MCF 10A (cell line): ENCODE results near the gene MMP14. TPM values are rescaled to one million over a fixed set of nuclear protein-coding genes. Genes with fewer than 3 reads are reported as not detected.

Experiments
- BruUV-seq: library from RNA; stranded (reverse); fragments of 400-500 nt; replicated peaks from 2 replicates; lab custom pipeline; 2021; lab: Mats Ljungman, UMichigan
- CTCF ChIA-PET: fragments of 300-600 bp; sonication (Branson Sonifier 250); formaldehyde crosslinking; extraction: SDS; loops from one replicate; lab custom pipeline; 2021; ENCODE audit warnings: antibody characterized with exemption, inconsistent platforms; lab: Yijun Ruan, JAX
- POLR2A ChIA-PET: fragments of 300-600, 350-650 bp; sonication (Branson Sonifier 250); formaldehyde crosslinking; extraction: SDS; loops from one replicate; lab custom pipeline; 2020; ENCODE audit warnings: antibody characterized with exemption, inconsistent platforms; lab: Yijun Ruan, JAX
- DNase-seq: peaks from one replicate; pipeline ENCODE4 v3.0.0-alpha.2; 2018; ENCODE audit not compliant: unreplicated experiment
- H3K27ac Mint-ChIP-seq: one replicate; pipeline ENCODE4 v1.8.0; 2022; ENCODE audit warnings: mild to moderate bottlenecking, low read depth, mixed read lengths; ENCODE audit not compliant: unreplicated experiment
- H3K27me3 Mint-ChIP-seq: one replicate; pipeline ENCODE4 v1.8.0; 2022; ENCODE audit warnings: mixed read lengths; ENCODE audit not compliant: insufficient read depth, unreplicated experiment
- H3K36me3 Mint-ChIP-seq: one replicate; pipeline ENCODE4 v1.8.0; 2022; ENCODE audit warnings: mild to moderate bottlenecking, moderate library complexity, mixed read lengths; ENCODE audit not compliant: insufficient read depth, unreplicated experiment
- H3K4me1 Mint-ChIP-seq: one replicate; pipeline ENCODE4 v1.8.0; 2022; ENCODE audit warnings: mixed read lengths; ENCODE audit not compliant: insufficient read depth, unreplicated experiment
- H3K4me3 Mint-ChIP-seq: one replicate; pipeline ENCODE4 v1.8.0; 2022; ENCODE audit warnings: mild to moderate bottlenecking, moderate library complexity, mixed read lengths; ENCODE audit not compliant: unreplicated experiment
- H3K9me3 Mint-ChIP-seq: one replicate; pipeline ENCODE4 v1.8.0; 2022; ENCODE audit warnings: mixed read lengths; ENCODE audit not compliant: unreplicated experiment
- intact Hi-C: fragments of 100-400 bp; cut with micrococcal nuclease; formaldehyde crosslinking; loops from 2 replicates; pipeline ENCODE4 v1.14.1; 2022
- total RNA-seq: library from RNA; stranded (reverse); gene quantifications from 2 replicates; pipeline ENCODE4 v1.2.3, GENCODE V29; 2022
- TF ChIP-seq, protein P1 (sequence below): fragments of 200-600 bp; IDR thresholded peaks from one replicate; pipeline ENCODE4 v1.8.0; 2022; ENCODE audit warnings: antibody characterized with exemption, mild to moderate bottlenecking; ENCODE audit not compliant: unreplicated experiment

The MMP14 gene
- total RNA-seq, 1 experiment from 2014 or later: 71.5 TPM

DNA sequence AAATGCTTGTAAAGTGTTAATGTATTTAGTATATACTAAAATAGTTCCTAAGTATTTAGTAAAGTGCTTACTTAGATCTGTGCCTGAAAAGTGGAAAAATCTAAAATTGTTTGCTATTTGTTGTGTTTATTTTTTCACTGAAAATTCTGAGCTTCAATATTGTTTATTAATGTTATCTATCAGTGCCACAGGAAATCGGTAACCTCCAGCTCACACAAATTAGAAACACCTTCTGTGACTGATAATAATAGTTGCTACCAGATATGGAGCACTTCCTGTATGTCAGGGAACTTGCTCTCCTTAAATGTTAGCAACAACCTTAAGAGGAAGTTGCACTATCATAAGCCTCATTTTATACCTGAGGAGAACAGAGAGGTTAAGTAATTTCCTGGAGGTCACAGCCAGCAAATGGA lies 34.4 kb downstream of the MMP14 start:
- intact Hi-C loops: loop anchor here (5.0 kb wide), 1 partner anchor 34 kb away; the partner anchor contains the start of gene MMP14
- TSS peak; percentile 67 for BruUV-seq
- H3K4me3 Mint-ChIP-seq: peak overlapping the region; percentile 79
- H3K27me3 Mint-ChIP-seq: no peaks in the 10 kb centered on the region
- TF ChIP-seq, protein P1, sequence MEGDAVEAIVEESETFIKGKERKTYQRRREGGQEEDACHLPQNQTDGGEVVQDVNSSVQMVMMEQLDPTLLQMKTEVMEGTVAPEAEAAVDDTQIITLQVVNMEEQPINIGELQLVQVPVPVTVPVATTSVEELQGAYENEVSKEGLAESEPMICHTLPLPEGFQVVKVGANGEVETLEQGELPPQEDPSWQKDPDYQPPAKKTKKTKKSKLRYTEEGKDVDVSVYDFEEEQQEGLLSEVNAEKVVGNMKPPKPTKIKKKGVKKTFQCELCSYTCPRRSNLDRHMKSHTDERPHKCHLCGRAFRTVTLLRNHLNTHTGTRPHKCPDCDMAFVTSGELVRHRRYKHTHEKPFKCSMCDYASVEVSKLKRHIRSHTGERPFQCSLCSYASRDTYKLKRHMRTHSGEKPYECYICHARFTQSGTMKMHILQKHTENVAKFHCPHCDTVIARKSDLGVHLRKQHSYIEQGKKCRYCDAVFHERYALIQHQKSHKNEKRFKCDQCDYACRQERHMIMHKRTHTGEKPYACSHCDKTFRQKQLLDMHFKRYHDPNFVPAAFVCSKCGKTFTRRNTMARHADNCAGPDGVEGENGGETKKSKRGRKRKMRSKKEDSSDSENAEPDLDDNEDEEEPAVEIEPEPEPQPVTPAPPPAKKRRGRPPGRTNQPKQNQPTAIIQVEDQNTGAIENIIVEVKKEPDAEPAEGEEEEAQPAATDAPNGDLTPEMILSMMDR: no peak
- no peaks in the 10 kb centered on the region for H3K9me3 Mint-ChIP-seq
- H3K36me3 Mint-ChIP-seq: peaks cover 27% of the 10 kb centered on the region
- H3K27ac Mint-ChIP-seq: peak overlapping the region; percentile 99
- ChIA-PET CTCF (interaction anchor here (0.7 to 13.4 kb wide), 12 partner anchors 9 to 314 kb away, joined by 3 to 154 read pairs (median 15); partner anchors contain the start of gene REM2), POLR2A (interaction anchor here (0.6 to 5.2 kb wide), 33 partner anchors 13 to 314 kb away, joined by 3 to 116 read pairs (median 5); partner anchors contain the start of genes ACIN1, AJUBA, C14orf119 and HAUS4)
- no peak for DNase-seq
- H3K4me1 Mint-ChIP-seq: peaks cover 20% of the 10 kb centered on the region

DNA sequence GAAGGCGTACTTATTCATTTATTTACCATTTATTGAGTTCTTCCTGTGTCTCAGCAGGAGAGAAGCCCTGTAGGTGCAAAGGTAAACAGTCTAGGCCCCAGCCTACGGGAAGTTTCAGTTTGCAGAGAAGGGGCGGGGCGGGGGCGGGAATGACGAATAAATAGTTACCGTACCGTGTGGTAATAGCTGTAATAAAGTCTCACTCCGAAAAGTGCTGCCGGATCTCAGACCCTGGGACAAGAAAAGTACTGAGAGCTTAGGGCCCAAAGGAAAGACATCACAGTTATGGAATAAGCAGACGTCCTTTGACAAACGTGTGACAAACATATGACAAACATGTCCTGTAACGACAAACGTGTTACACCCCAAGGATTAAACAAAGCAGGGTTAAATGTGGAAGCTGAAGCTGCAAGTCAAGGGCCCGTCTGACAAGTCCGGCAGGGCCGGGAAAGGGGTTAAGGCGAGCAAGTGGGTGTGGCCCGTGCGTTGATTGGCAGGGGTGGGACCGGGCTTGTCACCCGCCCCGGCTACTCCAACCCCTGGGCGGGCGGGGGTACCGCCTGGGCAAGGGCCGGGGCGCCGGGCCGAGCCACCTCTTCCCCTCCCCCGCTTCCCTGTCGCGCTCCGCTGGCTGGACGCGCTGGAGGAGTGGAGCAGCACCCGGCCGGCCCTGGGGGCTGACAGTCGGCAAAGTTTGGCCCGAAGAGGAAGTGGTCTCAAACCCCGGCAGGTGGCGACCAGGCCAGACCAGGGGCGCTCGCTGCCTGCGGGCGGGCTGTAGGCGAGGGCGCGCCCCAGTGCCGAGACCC lies 35.0 kb downstream of the MMP14 start, which contains the start of gene LRP10:
TSS of gene LRP10 (plus strand) at position 517 of the 809 bp plus-strand sequence. CDS start 564 bp downstream, outside the sequence.
- Mint-ChIP-seq H3K4me1 (peaks cover 20% of the 10 kb centered on the region), H3K27me3 (no peaks in the 10 kb centered on the region), H3K4me3 (peak within 1 kb of the TSS; percentile 79), H3K36me3 (peaks cover 32% of the 10 kb centered on the region), H3K27ac (peak within 1 kb of the TSS; percentile 99), H3K9me3 (no peaks in the 10 kb centered on the region)
- ChIA-PET POLR2A (interaction anchor here (0.6 to 5.2 kb wide), 40 partner anchors 14 to 334 kb away, joined by 3 to 116 read pairs (median 4); partner anchors contain the start of genes ACIN1, AJUBA, C14orf119 and HAUS4), CTCF (interaction anchor here (0.5 to 13.4 kb wide), 23 partner anchors 9 to 1361 kb away, joined by 3 to 154 read pairs (median 4); partner anchors contain the start of gene REM2)
- BruUV-seq: no TSS peak
- TF ChIP-seq, protein P1: no peak
- intact Hi-C loops: loop anchor here (1.0 to 5.0 kb wide), 5 partner anchors 16 to 111 kb away; partner anchors contain the start of genes AJUBA, MMP14 and PRMT5
- DNase-seq: peak; percentile 91

DNA sequence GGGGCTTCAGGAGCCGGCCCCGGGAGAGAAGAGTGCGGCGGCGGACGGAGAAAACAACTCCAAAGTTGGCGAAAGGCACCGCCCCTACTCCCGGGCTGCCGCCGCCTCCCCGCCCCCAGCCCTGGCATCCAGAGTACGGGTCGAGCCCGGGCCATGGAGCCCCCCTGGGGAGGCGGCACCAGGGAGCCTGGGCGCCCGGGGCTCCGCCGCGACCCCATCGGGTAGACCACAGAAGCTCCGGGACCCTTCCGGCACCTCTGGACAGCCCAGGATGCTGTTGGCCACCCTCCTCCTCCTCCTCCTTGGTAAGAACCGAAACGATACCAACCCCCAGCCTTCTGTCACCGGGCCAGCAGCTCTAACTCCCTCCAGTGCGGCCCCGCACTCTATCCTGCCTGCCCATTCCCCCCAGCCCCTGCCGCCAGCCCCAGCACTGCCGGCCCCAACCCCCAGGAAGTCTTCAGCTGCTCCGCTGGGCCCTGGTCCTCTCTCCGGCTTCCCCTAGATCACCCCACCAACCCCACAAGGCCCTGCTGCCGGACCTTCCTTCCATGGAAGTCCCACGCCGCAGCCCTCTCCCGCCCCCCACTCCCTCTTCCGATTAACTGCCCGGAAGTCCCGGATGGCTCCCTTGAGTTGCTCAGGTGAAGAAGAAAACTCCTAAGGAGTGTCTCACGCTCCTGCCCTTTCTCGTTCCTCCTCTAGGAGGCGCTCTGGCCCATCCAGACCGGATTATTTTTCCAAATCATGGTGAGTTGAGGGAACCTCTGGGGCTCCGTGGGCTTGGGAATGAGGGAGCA lies 35.8 kb downstream of the MMP14 start:
- peaks cover 33% of the 10 kb centered on the region for H3K36me3 Mint-ChIP-seq
- no peaks in the 10 kb centered on the region for H3K9me3 Mint-ChIP-seq
- intact Hi-C loops: loop anchor here (1.0 to 5.0 kb wide), 5 partner anchors 15 to 111 kb away; partner anchors contain the start of genes AJUBA, MMP14 and PRMT5
- no peaks in the 10 kb centered on the region for H3K27me3 Mint-ChIP-seq
- peak; percentile 90 for DNase-seq
- peaks cover 20% of the 10 kb centered on the region for H3K4me1 Mint-ChIP-seq
- POLR2A ChIA-PET: interaction anchor here (0.6 to 5.2 kb wide), 27 partner anchors 14 to 335 kb away, joined by 3 to 116 read pairs (median 5); partner anchors contain the start of genes ACIN1, AJUBA, C14orf119 and HAUS4
- peak overlapping the region; percentile 79 for H3K4me3 Mint-ChIP-seq
- CTCF ChIA-PET: interaction anchor here (0.5 to 13.4 kb wide), 37 partner anchors 10 to 1362 kb away, joined by 3 to 154 read pairs (median 4); partner anchors contain the start of genes PRMT5, RBM23 and REM2
- TSS peak; percentile 32 for BruUV-seq
- peak overlapping the region; percentile 91 for H3K27ac Mint-ChIP-seq
- TF ChIP-seq, protein P1: peak; percentile 81
